GM19395 (cell line): ENCODE measurements around the gene ETFBKMT.
"Not testable (repeated sequence)": the region's sequence is repeated elsewhere in the genome, so short reads cannot be mapped to it uniquely, and the experiment has no call there.

Source experiments
- ATAC-seq: cut with Tn5 transposase; IDR thresholded peaks from one replicate; pipeline ENCODE4 v1.9.1; 2021; ENCODE audit warnings: mild to moderate bottlenecking, moderate library complexity; ENCODE audit not compliant: unreplicated experiment

The ETFBKMT gene

GRCh38 chr12:31716998-31717397, 57.5 kb downstream of the ETFBKMT start:
- not testable (repeated sequence) for ATAC-seq

- ATAC-seq, result not testable (repeated sequence)
Measured at GRCh38 chr12:31718542-31719198, 59.2 kb downstream of the ETFBKMT start.

- ATAC-seq, result no peak
Measured at GRCh38 chr12:31722580-31722979, 63.1 kb downstream of the ETFBKMT start.
